GM12878 (cell line): Measurements from ENCODE around the gene ICE2. TPM values are rescaled to one million over a fixed set of nuclear protein-coding genes. Genes with fewer than 3 reads are reported as not detected.

Source experiments
- ATAC-seq: fragments of 200-7000 bp; cut with Tn5 transposase; 3 replicates; pipeline ENCODE4 v1.9.1; 2020; ENCODE audit warnings: mild to moderate bottlenecking, moderate library complexity
- BruUV-seq: library from RNA; stranded (reverse); fragments of 400-500 nt; replicated peaks from 2 replicates; lab custom pipeline; 2021; lab: Mats Ljungman, UMichigan
- CTCF ChIA-PET: fragments of 300-600 bp; sonication (Branson Sonifier 250); formaldehyde crosslinking; extraction: SDS; loops from one replicate; lab custom pipeline; 2021; ENCODE audit warnings: inconsistent platforms; lab: Yijun Ruan, JAX
- POLR2A ChIA-PET: fragments of 350-600 bp; formaldehyde crosslinking; extraction: SDS; loops from one replicate; lab custom pipeline; 2021; ENCODE audit warnings: inconsistent platforms; lab: Charles Lee
- RAD21 ChIA-PET: fragments of 300-600 bp; sonication (Branson Sonifier 250); formaldehyde crosslinking; loops from one replicate; lab custom pipeline; 2023; ENCODE audit warnings: antibody characterized with exemption; ENCODE audit not compliant: unreplicated experiment; lab: Charles Lee
- SMC1A ChIA-PET: fragments of 300-600 bp; sonication (Branson Sonifier 250); formaldehyde crosslinking; loops from one replicate; lab custom pipeline; 2023; ENCODE audit not compliant: unreplicated experiment, uncharacterized antibody; lab: Charles Lee
- DNase-seq: peaks from one replicate; pipeline ENCODE4 v3.0.0-alpha.2; 2011; ENCODE audit warnings: low read depth, low spot score
- FAIRE-seq: peaks from 3 replicates; lab custom pipeline; 2011; peaks lifted over from hg19 to GRCh38; lab: Jason Lieb, UNC
- H2AFZ ChIP-seq: 2 replicates; pipeline ENCODE4 v1.6.0; 2011; ENCODE audit warnings: low read depth, low read length, control low read depth; ENCODE audit not compliant: control insufficient read depth
- H3K27ac ChIP-seq: 2 replicates; pipeline ENCODE4 v1.5.1; 2011; ENCODE audit warnings: control low read depth; ENCODE audit not compliant: control insufficient read depth, insufficient read depth
- H3K27me3 ChIP-seq, 2 experiments: replicated peaks in 1 of 2; 2 replicates each; pipeline versions ENCODE4 v1.6.0 to v1.6.1; 2011; ENCODE audit warnings: low read length in 1 of 2; ENCODE audit not compliant: control insufficient read depth in 2 of 2, insufficient read depth in 2 of 2
- H3K36me3 ChIP-seq, 2 experiments: 2 replicates each; pipeline ENCODE4 v1.5.1; 2011; ENCODE audit warnings: low read length in 1 of 2; ENCODE audit not compliant: control insufficient read depth in 2 of 2, insufficient read depth in 2 of 2
- H3K4me1 ChIP-seq: 2 replicates; pipeline ENCODE4 v1.6.1; 2011; ENCODE audit warnings: mild to moderate bottlenecking, low read length, moderate library complexity, mixed read lengths; ENCODE audit not compliant: control insufficient read depth, insufficient read depth
- H3K4me2 ChIP-seq: 2 replicates; pipeline ENCODE4 v1.6.0; 2011; ENCODE audit warnings: control low read depth; ENCODE audit not compliant: control insufficient read depth, insufficient read depth
- H3K4me3 ChIP-seq: fragments of 200-600 bp; sonication (generic); 2 replicates; pipeline ENCODE4 v1.5.1; 2016
- H3K79me2 ChIP-seq: 2 replicates; pipeline ENCODE4 v1.6.0; 2011; ENCODE audit warnings: low read length; ENCODE audit not compliant: control insufficient read depth, insufficient read depth
- H3K9ac ChIP-seq: 2 replicates; pipeline ENCODE4 v1.8.0; 2011; ENCODE audit warnings: low read length, control low read depth, mixed read lengths; ENCODE audit not compliant: control insufficient read depth, insufficient read depth
- H3K9me3 ChIP-seq: replicated peaks from 3 replicates; pipeline ENCODE4 v1.5.1; 2011; ENCODE audit warnings: mild to moderate bottlenecking, low read length; ENCODE audit not compliant: control insufficient read depth, insufficient read depth
- H4K20me1 ChIP-seq: 2 replicates; pipeline ENCODE4 v1.6.0; 2011; ENCODE audit not compliant: control insufficient read depth, insufficient read depth
- CHD1 ChIP-seq: IDR thresholded peaks from 2 replicates; pipeline ENCODE4 v1.6.1; 2012; ENCODE audit warnings: low read depth, low read length, improper control_type of control experiment
- FOS ChIP-seq: IDR thresholded peaks from 3 replicates; pipeline ENCODE4 v1.6.1; 2011; ENCODE audit warnings: borderline replicate concordance; ENCODE audit not compliant: insufficient read length; ENCODE audit errors: extremely low read depth
- FOXM1 ChIP-seq: IDR thresholded peaks from 2 replicates; pipeline ENCODE4 v1.6.1; 2012; ENCODE audit warnings: low read depth, mild to moderate bottlenecking, inconsistent platforms, low read length, moderate library complexity
- JUNB ChIP-seq: IDR thresholded peaks from 2 replicates; pipeline ENCODE4 v1.6.1; 2016; ENCODE audit warnings: antibody characterized with exemption, mild to moderate bottlenecking
- JUND ChIP-seq: IDR thresholded peaks from 2 replicates; pipeline ENCODE4 v1.6.1; 2012; ENCODE audit warnings: low read depth, mild to moderate bottlenecking, low read length, improper control_type of control experiment, moderate library complexity
- KAT2A ChIP-seq: conservative IDR thresholded peaks from 2 replicates; pipeline ENCODE4 v1.6.1; 2011; ENCODE audit warnings: low read depth, low read length; ENCODE audit not compliant: control insufficient read depth
- PAX5 ChIP-seq: IDR thresholded peaks from 2 replicates; pipeline ENCODE4 v1.6.1; 2011; ENCODE audit warnings: low read depth, low read length, borderline replicate concordance
- RELB ChIP-seq: fragments of 450-650 bp; IDR thresholded peaks from 2 replicates; pipeline ENCODE4 v1.6.1; 2017; ENCODE audit warnings: low read depth, mild to moderate bottlenecking, moderate library complexity
- SKIL ChIP-seq: fragments of 450-650 bp; IDR thresholded peaks from 2 replicates; pipeline ENCODE4 v1.6.1; 2017; ENCODE audit warnings: mild to moderate bottlenecking, low read depth, inconsistent platforms; ENCODE audit not compliant: poor library complexity, severe bottlenecking
- SREBF2 ChIP-seq: IDR thresholded peaks from 2 replicates; pipeline ENCODE4 v1.6.1; 2012; ENCODE audit warnings: mild to moderate bottlenecking, low read length
- YY1 ChIP-seq: IDR thresholded peaks from 2 replicates; pipeline ENCODE4 v1.6.1; 2011; ENCODE audit warnings: low read depth, mild to moderate bottlenecking, low read length
- WGBS: methylation state at CpG from one replicate; pipeline ENCODE4 v1.1.6; 2016; ENCODE audit warnings: low lambda C conversion rate; ENCODE audit not compliant: insufficient replicate concordance, insufficient coverage; ENCODE audit errors: missing lambda C conversion rate; 5-methylcytosine and 5-hydroxymethylcytosine counted together
- in situ Hi-C: fragments of 300-500 bp; cut with MboI; formaldehyde crosslinking; loops from 9 replicates; pipeline ENCODE4 v1.14.3; 2018; ENCODE audit warnings: mixed read lengths
- intact Hi-C: fragments of 100-400 bp; cut with micrococcal nuclease; formaldehyde crosslinking; loops from one replicate; pipeline ENCODE4 v1.14.2; 2022; ENCODE audit not compliant: unreplicated experiment
- polyA plus RNA-seq, 11 experiments: library from polyadenylated mRNA; depleted of rRNA in 4 of 11; unstranded in 6 of 11; stranded (reverse) in 5 of 11; fragments of >200 nt; fragmentation: Nextera tagmentation in 4 of 11; fragmentation: Illumina TruSeq in 1 of 11; extraction: Ambion mirVana in 4 of 11; extraction: Trizol in 1 of 11; gene quantifications; 1 replicate in 1 of 11; 2 replicates in 10 of 11; pipeline versions ENCODE4 v1.2.1 to v1.2.3, GENCODE V29; 2011 to 2016; ENCODE audit warnings: inconsistent platforms in 2 of 11, missing spikeins in 2 of 11, low read depth in 1 of 11
- total RNA-seq, 4 experiments: library from RNA; depleted of rRNA in 3 of 4; stranded (reverse); fragments of >200 nt in 3 of 4; fragmentation: Illumina TruSeq in 1 of 4; extraction: Trizol in 1 of 4; gene quantifications; 2 replicates each; pipeline versions ENCODE4 v1.2.1 to v1.2.3, GENCODE V29; 2013 to 2021
- TF ChIP-seq, protein P1 (sequence below): fragments of 450-650 bp; formaldehyde crosslinking; IDR thresholded peaks from 2 replicates; pipeline ENCODE4 v1.4.0; 2020; ENCODE audit warnings: mild to moderate bottlenecking, moderate library complexity
- TF ChIP-seq, protein P2 (sequence below): fragments of 450-650 bp; IDR thresholded peaks from 2 replicates; pipeline ENCODE4 v1.6.1; 2017; ENCODE audit warnings: mild to moderate bottlenecking

The ICE2 gene
- total and polyA plus RNA-seq, 10 of the 15 experiments (the other 5 are each of a cell fraction or from before 2014, with no cell fraction given) = 14.2 to 62.0 (median 44.9) TPM

- no peak overlapping the region for H3K4me2 ChIP-seq
- H3K79me2 ChIP-seq = peaks cover 24% of the 10 kb centered on the region
- CTCF ChIA-PET = interaction anchor here (1.1 kb wide), 1 partner anchor 27 kb away, joined by 3 read pairs; no protein-coding TSS in a partner anchor
- no peak overlapping the region for H2AFZ ChIP-seq
- H3K4me1 ChIP-seq = peaks cover 6% of the 10 kb centered on the region
- no peak for FAIRE-seq
- POLR2A ChIA-PET = no interaction called here
- no peaks in the 10 kb centered on the region for H4K20me1 ChIP-seq
- H3K27me3 ChIP-seq = no peaks in the 10 kb centered on the region
- DNase-seq = no peak
- RAD21 ChIA-PET = no interaction called here
- no peak overlapping the region for H3K4me3 ChIP-seq
- no peaks in the 10 kb centered on the region for H3K9me3 ChIP-seq
- in situ Hi-C loops (no loop called here), intact Hi-C loops (no loop called here)
- SMC1A ChIA-PET = interaction anchor here (0.7 to 1.5 kb wide), 2 partner anchors 24 to 134 kb away, joined by 3 to 4 read pairs; no protein-coding TSS in a partner anchor
- no peak for ATAC-seq
- H3K27ac ChIP-seq = no peak overlapping the region
- peaks cover 0 to 4% of the 10 kb centered on the region in 2 experiments; a peak in 2 of 4 replicates for H3K36me3 ChIP-seq
- 96% methylated on average over 4 of the region's 4 CpGs for WGBS
- no TSS peak for BruUV-seq
- no peak overlapping the region for H3K9ac ChIP-seq
- TF ChIP-seq FOS = no peak
- no peak for TF ChIP-seq SKIL
- TF ChIP-seq JUNB = no peak
- TF ChIP-seq FOXM1 = no peak
- TF ChIP-seq, protein P1, sequence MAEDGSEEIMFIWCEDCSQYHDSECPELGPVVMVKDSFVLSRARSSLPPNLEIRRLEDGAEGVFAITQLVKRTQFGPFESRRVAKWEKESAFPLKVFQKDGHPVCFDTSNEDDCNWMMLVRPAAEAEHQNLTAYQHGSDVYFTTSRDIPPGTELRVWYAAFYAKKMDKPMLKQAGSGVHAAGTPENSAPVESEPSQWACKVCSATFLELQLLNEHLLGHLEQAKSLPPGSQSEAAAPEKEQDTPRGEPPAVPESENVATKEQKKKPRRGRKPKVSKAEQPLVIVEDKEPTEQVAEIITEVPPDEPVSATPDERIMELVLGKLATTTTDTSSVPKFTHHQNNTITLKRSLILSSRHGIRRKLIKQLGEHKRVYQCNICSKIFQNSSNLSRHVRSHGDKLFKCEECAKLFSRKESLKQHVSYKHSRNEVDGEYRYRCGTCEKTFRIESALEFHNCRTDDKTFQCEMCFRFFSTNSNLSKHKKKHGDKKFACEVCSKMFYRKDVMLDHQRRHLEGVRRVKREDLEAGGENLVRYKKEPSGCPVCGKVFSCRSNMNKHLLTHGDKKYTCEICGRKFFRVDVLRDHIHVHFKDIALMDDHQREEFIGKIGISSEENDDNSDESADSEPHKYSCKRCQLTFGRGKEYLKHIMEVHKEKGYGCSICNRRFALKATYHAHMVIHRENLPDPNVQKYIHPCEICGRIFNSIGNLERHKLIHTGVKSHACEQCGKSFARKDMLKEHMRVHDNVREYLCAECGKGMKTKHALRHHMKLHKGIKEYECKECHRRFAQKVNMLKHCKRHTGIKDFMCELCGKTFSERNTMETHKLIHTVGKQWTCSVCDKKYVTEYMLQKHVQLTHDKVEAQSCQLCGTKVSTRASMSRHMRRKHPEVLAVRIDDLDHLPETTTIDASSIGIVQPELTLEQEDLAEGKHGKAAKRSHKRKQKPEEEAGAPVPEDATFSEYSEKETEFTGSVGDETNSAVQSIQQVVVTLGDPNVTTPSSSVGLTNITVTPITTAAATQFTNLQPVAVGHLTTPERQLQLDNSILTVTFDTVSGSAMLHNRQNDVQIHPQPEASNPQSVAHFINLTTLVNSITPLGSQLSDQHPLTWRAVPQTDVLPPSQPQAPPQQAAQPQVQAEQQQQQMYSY = no peak
- no peak for TF ChIP-seq YY1
- TF ChIP-seq JUND = no peak
- TF ChIP-seq RELB = no peak
- TF ChIP-seq, protein P2, sequence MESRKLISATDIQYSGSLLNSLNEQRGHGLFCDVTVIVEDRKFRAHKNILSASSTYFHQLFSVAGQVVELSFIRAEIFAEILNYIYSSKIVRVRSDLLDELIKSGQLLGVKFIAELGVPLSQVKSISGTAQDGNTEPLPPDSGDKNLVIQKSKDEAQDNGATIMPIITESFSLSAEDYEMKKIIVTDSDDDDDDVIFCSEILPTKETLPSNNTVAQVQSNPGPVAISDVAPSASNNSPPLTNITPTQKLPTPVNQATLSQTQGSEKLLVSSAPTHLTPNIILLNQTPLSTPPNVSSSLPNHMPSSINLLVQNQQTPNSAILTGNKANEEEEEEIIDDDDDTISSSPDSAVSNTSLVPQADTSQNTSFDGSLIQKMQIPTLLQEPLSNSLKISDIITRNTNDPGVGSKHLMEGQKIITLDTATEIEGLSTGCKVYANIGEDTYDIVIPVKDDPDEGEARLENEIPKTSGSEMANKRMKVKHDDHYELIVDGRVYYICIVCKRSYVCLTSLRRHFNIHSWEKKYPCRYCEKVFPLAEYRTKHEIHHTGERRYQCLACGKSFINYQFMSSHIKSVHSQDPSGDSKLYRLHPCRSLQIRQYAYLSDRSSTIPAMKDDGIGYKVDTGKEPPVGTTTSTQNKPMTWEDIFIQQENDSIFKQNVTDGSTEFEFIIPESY = no peak
- no peak for TF ChIP-seq PAX5
- TF ChIP-seq KAT2A = no peak
- TF ChIP-seq SREBF2 = no peak
- no peak for TF ChIP-seq CHD1
Measured at GRCh38 chr15:60386615-60387014, 92.3 kb downstream of the ICE2 start.
